Activated CD8-positive, alpha-beta memory T cell treated with anti-CD3 and anti-CD28 coated beads, Interleukin-2, amount 50 U/mL, for 48 hours (primary cell): ENCODE results near the gene PHC2.

Experiments
- DNase-seq: peaks from one replicate; pipeline ENCODE4 v3.0.0-alpha.2; 2020

Gene PHC2

GRCh38 chr1:33420870-33421775, 9.8 kb downstream of the PHC2 start:
- no peak for DNase-seq

- DNase-seq: no peak
Measured at GRCh38 chr1:33418811-33419210, 12.1 kb downstream of the PHC2 start.

DNA sequence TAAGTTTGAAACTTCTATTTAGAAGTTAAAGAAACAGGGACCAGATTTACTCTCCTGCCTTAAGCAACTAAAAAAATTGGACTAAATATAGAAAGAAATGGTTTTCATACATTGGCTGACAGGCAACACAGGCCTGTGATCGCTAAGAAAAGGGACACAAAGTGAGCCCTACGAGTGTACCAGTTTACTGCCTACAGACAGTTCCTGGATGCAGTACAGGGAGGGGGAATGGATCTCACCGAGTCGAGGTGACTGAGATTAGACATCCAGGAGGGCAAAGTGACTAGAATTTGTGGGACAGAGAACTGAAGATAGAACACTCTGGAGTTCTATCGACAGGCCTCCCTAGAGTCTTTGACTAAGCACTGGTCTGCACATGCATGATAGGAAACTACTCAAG, 16.0 kb downstream of the PHC2 start:
- no peak for DNase-seq

DNA sequence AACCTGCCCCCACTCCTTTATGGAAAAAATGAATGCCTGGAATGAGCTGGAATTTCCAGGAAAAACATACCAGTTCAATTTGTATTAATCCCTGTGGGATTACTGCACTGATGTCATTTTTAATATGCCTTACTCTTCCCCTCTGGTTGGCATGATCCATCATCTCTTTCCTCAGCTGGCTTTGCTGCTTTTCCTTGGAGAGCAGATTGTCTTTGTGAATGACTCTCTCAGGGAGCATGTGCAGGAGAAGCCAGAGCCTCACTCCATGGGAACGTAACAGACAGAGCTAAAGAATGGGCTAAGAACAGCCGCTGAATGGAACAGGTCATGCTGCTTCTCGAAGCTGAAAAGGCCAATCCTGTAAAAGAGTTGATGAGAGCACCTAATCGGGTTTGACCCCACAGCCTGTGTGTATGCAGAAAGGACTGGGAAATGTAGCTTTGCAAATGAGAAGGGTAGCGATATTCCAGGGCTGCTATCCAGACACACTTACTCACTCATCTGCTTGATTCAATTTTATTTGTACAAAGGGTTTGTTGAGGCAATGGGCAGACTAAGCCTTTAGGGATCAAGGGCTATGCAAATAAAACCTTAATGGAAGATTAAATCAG, 20.7 kb downstream of the PHC2 start:
- DNase-seq: no peak

DNA sequence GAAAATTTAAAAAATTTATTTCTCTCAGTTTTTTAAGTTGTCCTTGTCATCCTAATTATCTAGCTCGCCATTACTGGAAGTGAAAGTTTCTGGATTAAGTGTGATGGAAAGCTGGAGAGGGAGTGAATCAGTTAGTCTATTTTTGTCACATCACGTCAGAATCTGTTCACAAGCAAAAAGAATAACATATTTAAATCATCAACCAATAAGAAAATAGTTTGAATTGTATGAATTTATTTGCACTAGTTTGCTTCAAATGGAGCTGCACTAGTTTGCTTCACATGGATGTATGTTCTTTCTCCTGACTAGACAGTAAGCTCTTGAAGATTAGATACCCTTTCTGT, 22.8 kb downstream of the PHC2 start:
- no peak for DNase-seq

DNA sequence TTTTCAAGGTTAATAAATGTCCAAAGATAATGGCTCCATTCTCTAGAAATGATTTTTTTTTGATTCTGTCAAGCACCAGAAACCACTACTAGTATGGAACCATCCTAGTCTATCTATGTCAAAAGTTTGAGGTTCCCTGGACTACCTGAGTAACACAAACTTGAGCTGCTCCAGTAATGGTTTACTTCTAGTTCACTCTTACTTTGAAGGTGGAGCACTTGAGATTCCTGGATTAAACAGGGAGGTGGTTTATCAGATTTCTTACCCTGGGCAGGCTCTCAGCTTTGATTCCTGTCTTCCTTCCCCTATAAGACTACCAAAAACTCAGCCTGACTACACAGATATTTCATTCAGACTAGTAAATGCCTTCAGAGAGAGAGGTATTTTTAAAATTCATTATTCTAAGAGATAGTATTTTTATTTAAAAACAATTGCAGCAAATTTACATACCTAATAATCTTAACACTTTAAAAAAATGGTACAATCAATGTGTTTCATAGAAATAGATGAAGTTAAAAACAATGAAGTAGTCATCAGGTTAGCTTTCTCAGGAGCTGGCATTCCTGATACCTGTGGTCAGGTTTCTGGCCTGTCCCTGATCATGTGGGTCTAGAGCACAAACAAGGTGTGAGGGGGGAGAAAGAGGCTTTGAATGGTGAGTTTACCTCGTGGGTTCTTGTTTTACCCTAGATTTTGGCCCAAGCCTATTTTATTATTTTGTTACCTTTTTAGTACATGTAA, 23.4 kb downstream of the PHC2 start:
- DNase-seq: no peak

DNA sequence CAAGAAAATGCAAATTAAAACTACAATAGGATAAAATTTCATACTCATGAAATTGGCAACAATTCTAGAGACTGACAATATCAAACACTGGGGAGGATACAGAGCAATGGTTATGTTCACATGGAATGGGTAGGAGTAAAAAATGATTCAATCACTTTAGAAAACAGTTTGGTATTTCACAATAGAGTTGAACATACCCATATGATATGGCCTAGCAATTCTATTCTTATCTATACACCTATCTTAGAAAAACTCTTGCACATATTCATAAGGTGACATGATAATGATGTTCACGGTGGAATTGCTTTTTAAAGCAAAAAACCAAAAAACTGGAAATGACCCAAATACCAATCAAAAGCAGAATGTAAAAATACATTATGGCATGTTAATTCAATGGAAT, 28.7 kb downstream of the PHC2 start:
- DNase-seq: no peak

DNA sequence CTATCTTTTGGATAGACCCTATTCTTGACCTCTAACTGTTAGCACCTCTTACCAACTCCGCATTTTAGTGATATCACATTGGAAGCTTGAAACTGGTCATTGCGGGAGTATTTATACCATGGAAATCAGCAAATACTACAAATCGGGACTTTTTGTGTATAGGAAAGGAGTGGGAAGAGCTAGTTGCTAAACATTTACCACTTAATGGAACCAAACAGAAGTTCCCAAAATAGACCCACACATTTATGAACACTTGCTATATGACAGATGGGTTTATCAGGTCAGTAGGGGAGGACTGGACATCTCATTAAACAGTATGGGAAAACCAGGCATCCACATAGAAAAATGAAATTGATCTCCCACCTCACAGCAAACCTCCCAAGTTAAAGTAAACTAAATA, 29.4 kb downstream of the PHC2 start:
- no peak for DNase-seq

- no peak for DNase-seq
Measured at GRCh38 chr1:33400153-33400911, 30.6 kb downstream of the PHC2 start.

GRCh38 chr1:33399375-33399774, 31.5 kb downstream of the PHC2 start:
- DNase-seq: no peak

DNA sequence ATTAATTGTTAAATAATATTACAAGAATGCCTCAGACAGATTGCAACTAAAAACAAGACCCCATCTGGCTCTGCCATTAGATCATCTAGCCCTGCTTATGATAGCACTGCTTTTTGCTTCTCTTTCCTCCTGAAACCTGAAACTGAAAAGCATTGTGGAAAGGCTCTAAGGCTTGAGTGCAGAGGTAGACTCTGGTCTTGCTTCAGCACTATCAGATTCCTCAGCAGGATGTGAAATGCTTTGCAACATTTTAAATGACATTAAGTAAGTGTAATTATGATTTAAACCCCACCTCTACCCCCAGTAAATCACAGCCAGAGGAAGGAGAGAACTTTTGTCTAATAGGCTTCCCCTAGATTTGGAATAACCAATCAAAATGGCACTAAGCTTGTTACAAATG, 32.9 kb downstream of the PHC2 start:
- no peak for DNase-seq

- no peak for DNase-seq
Measured at GRCh38 chr1:33397125-33397506, 33.8 kb downstream of the PHC2 start.

DNA sequence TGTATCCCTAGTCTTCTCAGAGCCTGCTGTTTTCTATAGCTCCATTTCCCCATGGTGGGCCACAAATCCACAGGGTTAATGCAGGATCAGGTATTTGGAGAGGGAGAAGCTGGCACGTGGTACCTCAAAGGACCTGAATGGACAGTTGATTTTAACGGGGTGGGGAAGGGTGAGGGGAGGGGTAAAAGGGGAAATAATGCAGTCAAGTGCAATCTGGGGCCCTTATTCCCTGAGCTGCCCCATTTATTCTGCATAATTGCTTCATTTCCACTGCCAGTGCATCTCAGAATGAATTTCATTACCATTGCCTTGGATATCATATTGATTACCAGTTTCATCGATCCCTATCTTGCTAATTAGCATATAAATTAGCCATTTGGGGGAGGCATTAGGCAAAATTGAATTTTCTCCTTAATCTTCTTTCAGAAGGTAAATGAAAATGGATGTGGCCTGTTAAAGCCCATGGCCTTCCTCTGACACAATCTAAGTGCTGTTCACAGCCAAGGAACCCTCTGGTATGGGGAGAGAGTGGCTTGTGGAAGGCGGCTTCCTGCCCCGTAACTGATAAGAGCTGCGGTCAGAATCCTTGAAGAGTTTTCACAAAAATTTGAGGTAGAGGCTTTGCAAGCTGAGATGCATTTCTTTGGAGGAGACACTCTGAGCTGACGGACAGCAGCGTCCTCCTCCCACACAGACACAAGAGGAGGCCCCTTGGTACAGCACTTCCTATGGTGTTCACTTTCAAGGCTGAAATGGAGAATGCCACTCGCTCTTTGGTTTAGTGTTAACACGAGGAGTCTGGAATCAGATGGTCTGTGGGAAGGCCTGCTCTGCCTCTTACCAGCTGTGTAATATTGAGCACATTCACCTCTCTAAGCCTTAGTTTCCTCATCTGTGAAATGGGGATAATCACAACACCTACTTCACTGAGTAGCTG, 34.4 kb downstream of the PHC2 start:
- no peak for DNase-seq

- DNase-seq: no peak
Measured at GRCh38 chr1:33394770-33395169, 36.1 kb downstream of the PHC2 start.

- DNase-seq: no peak
Measured at GRCh38 chr1:33393991-33394390, 36.9 kb downstream of the PHC2 start.

GRCh38 chr1:33393524-33393923, 37.4 kb downstream of the PHC2 start:
- no peak for DNase-seq

- no peak for DNase-seq
Measured at GRCh38 chr1:33392639-33393038, 38.3 kb downstream of the PHC2 start.

- no peak for DNase-seq
Measured at GRCh38 chr1:33392206-33392605, 38.7 kb downstream of the PHC2 start.

GRCh38 chr1:33391343-33392078, 39.4 kb downstream of the PHC2 start:
- no peak for DNase-seq

- DNase-seq: no peak
Measured at GRCh38 chr1:33390542-33390941, 40.4 kb downstream of the PHC2 start.
